ENCODE results near the gene CBX8.

DNA sequence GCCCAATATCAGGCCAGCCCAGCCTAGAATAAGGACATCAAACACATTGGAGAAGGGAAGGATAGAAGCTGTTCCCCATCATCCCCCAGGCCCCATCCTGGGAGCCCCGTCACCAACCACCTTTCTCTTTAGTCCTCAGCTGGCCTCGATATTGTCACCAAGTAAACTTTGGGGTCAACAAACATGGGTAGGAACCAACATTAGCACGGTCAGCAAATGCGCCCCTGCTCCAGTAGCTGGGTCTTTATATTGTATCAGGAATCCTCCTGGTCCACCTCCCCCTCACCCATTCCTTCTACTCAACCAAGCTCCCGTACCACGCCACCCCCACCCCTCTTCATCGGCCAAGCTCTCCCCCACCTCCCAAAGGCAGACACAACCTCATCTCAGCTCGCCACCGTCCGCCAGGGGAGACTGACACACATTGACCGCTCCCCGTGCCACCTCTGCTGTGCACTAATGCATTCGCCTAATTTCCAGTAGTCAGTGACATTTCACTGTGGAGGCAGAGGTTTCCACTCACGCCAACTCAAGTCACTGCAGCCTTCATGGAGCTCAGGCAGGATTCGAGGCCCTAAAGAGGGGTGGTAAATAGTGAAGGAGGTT is 39.6 kb downstream of the CBX8 start:
- TF ChIP-seq CTCF (IDR thresholded peaks at IDR 0.05; ENCODE audit: low read depth, low read length, poor library complexity, severe bottlenecking) (no peak), EZH2phosphoT487 (IDR thresholded peaks at IDR 0.05; ENCODE audit: borderline replicate concordance, low read length) (no peak)
